GM12878 (cell line): Measurements from ENCODE around the gene REEP6. TPM values are rescaled to one million over a fixed set of nuclear protein-coding genes. Genes with fewer than 3 reads are reported as not detected.
A peak's percentile ranks its signal among the peaks of the same experiment; 100 is the strongest.

Experiments used
- ATAC-seq: fragments of 200-7000 bp; cut with Tn5 transposase; 3 replicates; pipeline ENCODE4 v1.9.1; 2020; ENCODE audit warnings: mild to moderate bottlenecking, moderate library complexity
- BruUV-seq: library from RNA; stranded (reverse); fragments of 400-500 nt; replicated peaks from 2 replicates; lab custom pipeline; 2021; lab: Mats Ljungman, UMichigan
- CTCF ChIA-PET: fragments of 300-600 bp; sonication (Branson Sonifier 250); formaldehyde crosslinking; extraction: SDS; loops from one replicate; lab custom pipeline; 2021; ENCODE audit warnings: inconsistent platforms; lab: Yijun Ruan, JAX
- POLR2A ChIA-PET: fragments of 350-600 bp; formaldehyde crosslinking; extraction: SDS; loops from one replicate; lab custom pipeline; 2021; ENCODE audit warnings: inconsistent platforms; lab: Charles Lee
- RAD21 ChIA-PET: fragments of 300-600 bp; sonication (Branson Sonifier 250); formaldehyde crosslinking; loops from one replicate; lab custom pipeline; 2023; ENCODE audit warnings: antibody characterized with exemption; ENCODE audit not compliant: unreplicated experiment; lab: Charles Lee
- SMC1A ChIA-PET: fragments of 300-600 bp; sonication (Branson Sonifier 250); formaldehyde crosslinking; loops from one replicate; lab custom pipeline; 2023; ENCODE audit not compliant: unreplicated experiment, uncharacterized antibody; lab: Charles Lee
- DNase-seq: peaks from one replicate; pipeline ENCODE4 v3.0.0-alpha.2; 2011; ENCODE audit warnings: low read depth, low spot score
- FAIRE-seq: peaks from 3 replicates; lab custom pipeline; 2011; peaks lifted over from hg19 to GRCh38; lab: Jason Lieb, UNC
- H2AFZ ChIP-seq: 2 replicates; pipeline ENCODE4 v1.6.0; 2011; ENCODE audit warnings: low read depth, low read length, control low read depth; ENCODE audit not compliant: control insufficient read depth
- H3K27ac ChIP-seq: 2 replicates; pipeline ENCODE4 v1.5.1; 2011; ENCODE audit warnings: control low read depth; ENCODE audit not compliant: control insufficient read depth, insufficient read depth
- H3K27me3 ChIP-seq, 2 experiments: replicated peaks in 1 of 2; 2 replicates each; pipeline versions ENCODE4 v1.6.0 to v1.6.1; 2011; ENCODE audit warnings: low read length in 1 of 2; ENCODE audit not compliant: control insufficient read depth in 2 of 2, insufficient read depth in 2 of 2
- H3K36me3 ChIP-seq, 2 experiments: 2 replicates each; pipeline ENCODE4 v1.5.1; 2011; ENCODE audit warnings: low read length in 1 of 2; ENCODE audit not compliant: control insufficient read depth in 2 of 2, insufficient read depth in 2 of 2
- H3K4me1 ChIP-seq: 2 replicates; pipeline ENCODE4 v1.6.1; 2011; ENCODE audit warnings: mild to moderate bottlenecking, low read length, moderate library complexity, mixed read lengths; ENCODE audit not compliant: control insufficient read depth, insufficient read depth
- H3K4me2 ChIP-seq: 2 replicates; pipeline ENCODE4 v1.6.0; 2011; ENCODE audit warnings: control low read depth; ENCODE audit not compliant: control insufficient read depth, insufficient read depth
- H3K4me3 ChIP-seq: fragments of 200-600 bp; sonication (generic); 2 replicates; pipeline ENCODE4 v1.5.1; 2016
- H3K79me2 ChIP-seq: 2 replicates; pipeline ENCODE4 v1.6.0; 2011; ENCODE audit warnings: low read length; ENCODE audit not compliant: control insufficient read depth, insufficient read depth
- H3K9ac ChIP-seq: 2 replicates; pipeline ENCODE4 v1.8.0; 2011; ENCODE audit warnings: low read length, control low read depth, mixed read lengths; ENCODE audit not compliant: control insufficient read depth, insufficient read depth
- H3K9me3 ChIP-seq: replicated peaks from 3 replicates; pipeline ENCODE4 v1.5.1; 2011; ENCODE audit warnings: mild to moderate bottlenecking, low read length; ENCODE audit not compliant: control insufficient read depth, insufficient read depth
- H4K20me1 ChIP-seq: 2 replicates; pipeline ENCODE4 v1.6.0; 2011; ENCODE audit not compliant: control insufficient read depth, insufficient read depth
- DPF2 ChIP-seq: fragments of 450-650 bp; IDR thresholded peaks from 2 replicates; pipeline ENCODE4 v1.6.1; 2017; ENCODE audit warnings: mild to moderate bottlenecking
- FOXM1 ChIP-seq: IDR thresholded peaks from 2 replicates; pipeline ENCODE4 v1.6.1; 2012; ENCODE audit warnings: low read depth, mild to moderate bottlenecking, inconsistent platforms, low read length, moderate library complexity
- HDAC6 ChIP-seq: fragments of 200-600 bp; sonication (generic); IDR thresholded peaks from one replicate; pipeline ENCODE4 v1.8.0; 2017; ENCODE audit warnings: antibody characterized with exemption; ENCODE audit not compliant: unreplicated experiment
- HDGF ChIP-seq: fragments of 450-650 bp; IDR thresholded peaks from 2 replicates; pipeline ENCODE4 v1.6.1; 2016; ENCODE audit warnings: antibody characterized with exemption
- IKZF1 ChIP-seq: fragments of 450-650 bp; conservative IDR thresholded peaks from 2 replicates; pipeline ENCODE4 v1.6.1; 2017; ENCODE audit warnings: antibody characterized with exemption, mild to moderate bottlenecking
- LARP7 ChIP-seq: fragments of 450-650 bp; IDR thresholded peaks from 2 replicates; pipeline ENCODE4 v1.6.1; 2017; ENCODE audit warnings: mild to moderate bottlenecking
- NFYB ChIP-seq: IDR thresholded peaks from 2 replicates; pipeline ENCODE4 v1.6.1; 2011; ENCODE audit warnings: low read depth, mild to moderate bottlenecking, low read length, improper control_type of control experiment, moderate library complexity; ENCODE audit not compliant: insufficient read depth
- NR2F1 ChIP-seq: fragments of 450-650 bp; conservative IDR thresholded peaks from 2 replicates; pipeline ENCODE4 v1.6.1; 2017; ENCODE audit warnings: mild to moderate bottlenecking
- RAD21 ChIP-seq: IDR thresholded peaks from 2 replicates; pipeline ENCODE4 v1.6.1; 2011; ENCODE audit warnings: mild to moderate bottlenecking, low read depth, low read length, moderate library complexity; ENCODE audit not compliant: insufficient read depth
- RCOR1 ChIP-seq: conservative IDR thresholded peaks from 2 replicates; pipeline ENCODE4 v1.6.1; 2012; ENCODE audit warnings: low read depth, low read length, improper control_type of control experiment
- SMC3 ChIP-seq: IDR thresholded peaks from 2 replicates; pipeline ENCODE4 v1.6.1; 2011; ENCODE audit warnings: low read length, improper control_type of control experiment, borderline replicate concordance
- TCF7 ChIP-seq: IDR thresholded peaks from 2 replicates; pipeline ENCODE4 v1.6.1; 2014; ENCODE audit warnings: antibody characterized with exemption, borderline replicate concordance
- WGBS: methylation state at CpG from one replicate; pipeline ENCODE4 v1.1.6; 2016; ENCODE audit warnings: low lambda C conversion rate; ENCODE audit not compliant: insufficient replicate concordance, insufficient coverage; ENCODE audit errors: missing lambda C conversion rate; 5-methylcytosine and 5-hydroxymethylcytosine counted together
- in situ Hi-C: fragments of 300-500 bp; cut with MboI; formaldehyde crosslinking; loops from 9 replicates; pipeline ENCODE4 v1.14.3; 2018; ENCODE audit warnings: mixed read lengths
- intact Hi-C: fragments of 100-400 bp; cut with micrococcal nuclease; formaldehyde crosslinking; loops from one replicate; pipeline ENCODE4 v1.14.2; 2022; ENCODE audit not compliant: unreplicated experiment
- polyA plus RNA-seq, 11 experiments: library from polyadenylated mRNA; depleted of rRNA in 4 of 11; unstranded in 6 of 11; stranded (reverse) in 5 of 11; fragments of >200 nt; fragmentation: Nextera tagmentation in 4 of 11; fragmentation: Illumina TruSeq in 1 of 11; extraction: Ambion mirVana in 4 of 11; extraction: Trizol in 1 of 11; gene quantifications; 1 replicate in 1 of 11; 2 replicates in 10 of 11; pipeline versions ENCODE4 v1.2.1 to v1.2.3, GENCODE V29; 2011 to 2016; ENCODE audit warnings: inconsistent platforms in 2 of 11, missing spikeins in 2 of 11, low read depth in 1 of 11
- total RNA-seq, 4 experiments: library from RNA; depleted of rRNA in 3 of 4; stranded (reverse); fragments of >200 nt in 3 of 4; fragmentation: Illumina TruSeq in 1 of 4; extraction: Trizol in 1 of 4; gene quantifications; 2 replicates each; pipeline versions ENCODE4 v1.2.1 to v1.2.3, GENCODE V29; 2013 to 2021
- TF ChIP-seq, protein P1 (sequence below), 3 experiments: IDR thresholded peaks in 2 of 3; conservative IDR thresholded peaks in 1 of 3; 2 replicates each; pipeline ENCODE4 v1.5.1; 2011; ENCODE audit warnings: low read depth in 3 of 3, low read length in 3 of 3, mild to moderate bottlenecking in 3 of 3, control low read depth in 2 of 3, moderate library complexity in 2 of 3, inconsistent platforms in 1 of 3, mixed read lengths in 1 of 3; ENCODE audit not compliant: control insufficient read depth in 2 of 3, insufficient read depth in 1 of 3; ENCODE audit errors: extremely low read depth in 1 of 3
- TF ChIP-seq, protein P2 (sequence below): fragments of 450-650 bp; IDR thresholded peaks from 2 replicates; pipeline ENCODE4 v1.6.1; 2016; ENCODE audit warnings: mild to moderate bottlenecking
- TF ChIP-seq, protein P3 (sequence below): IDR thresholded peaks from 2 replicates; pipeline ENCODE4 v1.6.1; 2012; ENCODE audit warnings: low read depth, low read length, improper control_type of control experiment
- TF ChIP-seq, protein P4 (sequence below): IDR thresholded peaks from 2 replicates; pipeline ENCODE4 v1.6.1; 2011; ENCODE audit warnings: low read depth, mild to moderate bottlenecking, low read length, moderate library complexity, borderline replicate concordance; ENCODE audit errors: extremely low read depth
- TF ChIP-seq, protein P5 (sequence below): fragments of 450-650 bp; IDR thresholded peaks from 2 replicates; pipeline ENCODE4 v1.6.1; 2018; ENCODE audit warnings: borderline replicate concordance, mild to moderate bottlenecking; ENCODE audit not compliant: partially characterized antibody

Gene REEP6
- total and polyA plus RNA-seq, 10 of the 15 experiments (the other 5 are each of a cell fraction or from before 2014, with no cell fraction given) = 0.06 to 1.1 (median 0.39) TPM; not detected in 2

DNA sequence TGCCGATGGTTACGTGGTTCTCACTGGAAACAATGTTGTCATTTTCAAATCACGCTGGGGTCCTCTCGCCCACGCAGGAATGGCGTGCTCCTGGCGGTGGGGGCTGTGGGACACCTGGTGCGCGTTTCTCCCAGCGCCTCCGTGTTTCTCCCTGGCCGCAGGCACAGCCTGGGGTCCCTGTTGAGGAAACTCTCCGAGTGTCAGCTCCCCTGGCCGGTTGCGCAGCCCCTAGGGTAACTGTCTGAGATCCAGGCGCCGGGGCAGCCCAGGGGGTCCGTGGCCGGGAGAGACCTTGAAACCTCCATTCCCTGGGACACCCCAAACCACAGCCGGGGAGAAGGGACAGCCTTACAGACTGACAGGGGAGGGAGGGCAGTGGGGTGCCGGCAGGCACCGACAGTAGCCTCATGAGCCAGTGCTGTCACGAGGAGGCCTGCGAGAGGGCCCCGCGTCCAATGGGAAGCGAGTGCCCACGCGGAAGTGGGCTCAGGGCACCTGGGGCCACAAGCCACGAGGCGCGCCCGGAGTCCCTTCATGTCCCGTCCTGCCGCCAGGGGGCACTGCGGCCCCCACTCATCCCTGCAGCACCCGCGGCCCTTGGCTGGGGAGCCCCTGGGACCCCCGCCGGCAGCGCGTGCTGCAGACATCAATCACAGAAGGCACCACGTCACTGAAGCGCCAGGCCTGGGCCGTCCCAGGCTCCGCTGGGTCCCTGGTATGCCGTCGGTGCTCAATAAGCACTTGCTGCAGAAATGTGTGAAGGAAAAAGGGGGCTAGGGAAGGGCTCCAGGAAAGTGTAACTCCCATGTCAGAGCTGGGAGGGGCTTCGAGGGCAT, 12.3 kb downstream of the REEP6 start:
- ChIA-PET RAD21 (no interaction called here), CTCF (interaction anchor here (1.0 to 1.9 kb wide), 3 partner anchors 11 to 26 kb away, joined by 3 to 4 read pairs (median 3); no protein-coding TSS in a partner anchor), SMC1A (no interaction called here), POLR2A (no interaction called here)
- H3K79me2 ChIP-seq = no peaks in the 10 kb centered on the region
- 0 out of 2 replicates have a peak overlapping the region, but pooled peaks have one; percentile 25 for H3K4me2 ChIP-seq
- FAIRE-seq = peak; percentile 54
- intact Hi-C loops (no loop called here), in situ Hi-C loops (no loop called here)
- H3K9ac ChIP-seq = no peak overlapping the region
- DNase-seq = no peak
- no peaks in the 10 kb centered on the region; the same call in 2 of the 3 replicates for H3K9me3 ChIP-seq
- BruUV-seq = no TSS peak
- WGBS = 24% methylated on average over 48 of the region's 49 CpGs
- H3K27me3 ChIP-seq = no peaks in the 10 kb centered on the region; a peak in 1 of 4 replicates
- H3K4me1 ChIP-seq = no peaks in the 10 kb centered on the region
- no peak overlapping the region for H3K4me3 ChIP-seq
- ATAC-seq = peak; percentile 86
- H2AFZ ChIP-seq = peak overlapping the region; percentile 47; the same call in 1 of the 2 replicates
- no peaks in the 10 kb centered on the region for H3K36me3 ChIP-seq
- H3K27ac ChIP-seq = no peak overlapping the region
- H4K20me1 ChIP-seq = no peaks in the 10 kb centered on the region
- TF ChIP-seq, protein P1, sequence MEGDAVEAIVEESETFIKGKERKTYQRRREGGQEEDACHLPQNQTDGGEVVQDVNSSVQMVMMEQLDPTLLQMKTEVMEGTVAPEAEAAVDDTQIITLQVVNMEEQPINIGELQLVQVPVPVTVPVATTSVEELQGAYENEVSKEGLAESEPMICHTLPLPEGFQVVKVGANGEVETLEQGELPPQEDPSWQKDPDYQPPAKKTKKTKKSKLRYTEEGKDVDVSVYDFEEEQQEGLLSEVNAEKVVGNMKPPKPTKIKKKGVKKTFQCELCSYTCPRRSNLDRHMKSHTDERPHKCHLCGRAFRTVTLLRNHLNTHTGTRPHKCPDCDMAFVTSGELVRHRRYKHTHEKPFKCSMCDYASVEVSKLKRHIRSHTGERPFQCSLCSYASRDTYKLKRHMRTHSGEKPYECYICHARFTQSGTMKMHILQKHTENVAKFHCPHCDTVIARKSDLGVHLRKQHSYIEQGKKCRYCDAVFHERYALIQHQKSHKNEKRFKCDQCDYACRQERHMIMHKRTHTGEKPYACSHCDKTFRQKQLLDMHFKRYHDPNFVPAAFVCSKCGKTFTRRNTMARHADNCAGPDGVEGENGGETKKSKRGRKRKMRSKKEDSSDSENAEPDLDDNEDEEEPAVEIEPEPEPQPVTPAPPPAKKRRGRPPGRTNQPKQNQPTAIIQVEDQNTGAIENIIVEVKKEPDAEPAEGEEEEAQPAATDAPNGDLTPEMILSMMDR (IDR thresholded peaks at IDR 0.05 in 2 of 3, conservative IDR thresholded peaks at IDR 0.05 in 1 of 3; ENCODE audit: control insufficient read depth in 2 of 3, extremely low read depth in 1 of 3, insufficient read depth in 1 of 3, low read depth in 3 of 3, low read length in 3 of 3) = peak; percentile 61 to 77 (median 64)
- peak; percentile 25; the same call in 1 of the 2 replicates for TF ChIP-seq NR2F1
- 0 out of 2 replicates have a peak, but pooled peaks have one; percentile 22 for TF ChIP-seq RAD21
- TF ChIP-seq TCF7 = no peak
- no peak for TF ChIP-seq HDAC6
- no peak for TF ChIP-seq HDGF
- TF ChIP-seq FOXM1 = no peak
- peak; percentile 26; the same call in 1 of the 2 replicates for TF ChIP-seq SMC3
- no peak for TF ChIP-seq RCOR1
- TF ChIP-seq LARP7 = no peak
- TF ChIP-seq, protein P2, sequence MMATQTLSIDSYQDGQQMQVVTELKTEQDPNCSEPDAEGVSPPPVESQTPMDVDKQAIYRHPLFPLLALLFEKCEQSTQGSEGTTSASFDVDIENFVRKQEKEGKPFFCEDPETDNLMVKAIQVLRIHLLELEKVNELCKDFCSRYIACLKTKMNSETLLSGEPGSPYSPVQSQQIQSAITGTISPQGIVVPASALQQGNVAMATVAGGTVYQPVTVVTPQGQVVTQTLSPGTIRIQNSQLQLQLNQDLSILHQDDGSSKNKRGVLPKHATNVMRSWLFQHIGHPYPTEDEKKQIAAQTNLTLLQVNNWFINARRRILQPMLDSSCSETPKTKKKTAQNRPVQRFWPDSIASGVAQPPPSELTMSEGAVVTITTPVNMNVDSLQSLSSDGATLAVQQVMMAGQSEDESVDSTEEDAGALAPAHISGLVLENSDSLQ = peak; percentile 48; the same call in 1 of the 2 replicates
- TF ChIP-seq, protein P3, sequence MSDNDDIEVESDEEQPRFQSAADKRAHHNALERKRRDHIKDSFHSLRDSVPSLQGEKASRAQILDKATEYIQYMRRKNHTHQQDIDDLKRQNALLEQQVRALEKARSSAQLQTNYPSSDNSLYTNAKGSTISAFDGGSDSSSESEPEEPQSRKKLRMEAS = peak; percentile 63; the same call in 1 of the 2 replicates
- peak; percentile 41; the same call in 1 of the 2 replicates for TF ChIP-seq NFYB
- TF ChIP-seq DPF2 = no peak
- TF ChIP-seq, protein P4, sequence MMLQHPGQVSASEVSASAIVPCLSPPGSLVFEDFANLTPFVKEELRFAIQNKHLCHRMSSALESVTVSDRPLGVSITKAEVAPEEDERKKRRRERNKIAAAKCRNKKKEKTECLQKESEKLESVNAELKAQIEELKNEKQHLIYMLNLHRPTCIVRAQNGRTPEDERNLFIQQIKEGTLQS = no peak
- 0 out of 2 replicates have a peak, but pooled peaks have one; percentile 36 for TF ChIP-seq IKZF1
- TF ChIP-seq, protein P5, sequence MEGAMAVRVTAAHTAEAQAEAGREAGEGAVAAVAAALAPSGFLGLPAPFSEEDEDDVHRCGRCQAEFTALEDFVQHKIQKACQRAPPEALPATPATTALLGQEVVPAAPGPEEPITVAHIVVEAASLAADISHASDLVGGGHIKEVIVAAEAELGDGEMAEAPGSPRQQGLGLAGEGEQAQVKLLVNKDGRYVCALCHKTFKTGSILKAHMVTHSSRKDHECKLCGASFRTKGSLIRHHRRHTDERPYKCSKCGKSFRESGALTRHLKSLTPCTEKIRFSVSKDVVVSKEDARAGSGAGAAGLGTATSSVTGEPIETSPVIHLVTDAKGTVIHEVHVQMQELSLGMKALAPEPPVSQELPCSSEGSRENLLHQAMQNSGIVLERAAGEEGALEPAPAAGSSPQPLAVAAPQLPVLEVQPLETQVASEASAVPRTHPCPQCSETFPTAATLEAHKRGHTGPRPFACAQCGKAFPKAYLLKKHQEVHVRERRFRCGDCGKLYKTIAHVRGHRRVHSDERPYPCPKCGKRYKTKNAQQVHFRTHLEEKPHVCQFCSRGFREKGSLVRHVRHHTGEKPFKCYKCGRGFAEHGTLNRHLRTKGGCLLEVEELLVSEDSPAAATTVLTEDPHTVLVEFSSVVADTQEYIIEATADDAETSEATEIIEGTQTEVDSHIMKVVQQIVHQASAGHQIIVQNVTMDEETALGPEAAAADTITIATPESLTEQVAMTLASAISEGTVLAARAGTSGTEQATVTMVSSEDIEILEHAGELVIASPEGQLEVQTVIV = no peak
